Spleen (tissue), 7 donors: ENCODE data around the gene RNF152.

ENCODE experiments used
- CTCF ChIP-seq, 11 experiments: fragments of 200-600 bp in 7 of 11; fragments of 450-650 bp in 4 of 11; sonication (generic) in 4 of 11; IDR thresholded peaks in 8 of 11; conservative IDR thresholded peaks in 3 of 11; 1 replicate in 7 of 11; 2 replicates in 4 of 11; pipeline versions ENCODE4 v1.4.0 to v1.8.0; 2016 to 2021; ENCODE audit warnings: antibody characterized with exemption in 11 of 11, inconsistent platforms in 4 of 11, mild to moderate bottlenecking in 1 of 11
- POLR2A ChIP-seq, 3 donors: fragments of 450-650 bp; IDR thresholded peaks; one replicate each; pipeline ENCODE4 v1.5.1; 2017; ENCODE audit warnings: antibody characterized with exemption in 3 of 3, mild to moderate bottlenecking in 1 of 3
- donor health status: DM: no; HTN: no; CAD: no; lungs with moderate emphysema.
- donor health status: DM: no; HTN: no; CAD: no.
- donor health status: DM: no; HTN: no; CAD: no.

- TF ChIP-seq CTCF (IDR thresholded peaks at IDR 0.05 in 8 of 11, conservative IDR thresholded peaks at IDR 0.05 in 3 of 11) (no peak), POLR2A (IDR thresholded peaks at IDR 0.05) (no peak)
Observed at GRCh38 chr18:61761875-61762274, 130.9 kb downstream of the RNF152 start.
